Lung (tissue), 12 donors: ENCODE measurements around the gene SLC9C2. TPM values are rescaled to one million over a fixed set of nuclear protein-coding genes. Genes with fewer than 3 reads are reported as not detected.

Source experiments
- ATAC-seq: fragments of 200-7000 bp; cut with Tn5 transposase; one replicate; pipeline ENCODE4 v1.9.1; 2020; ENCODE audit warnings: moderate number of reproducible peaks; ENCODE audit not compliant: insufficient read depth, low FRiP score
- DNase-seq, 3 donors: peaks; one replicate each; pipeline ENCODE4 v3.0.0-alpha.2; 2013 to 2017
- H3K27ac ChIP-seq, 2 donors: one replicate each; pipeline ENCODE4 v1.5.1; 2013; ENCODE audit warnings: mild to moderate bottlenecking in 2 of 2, moderate library complexity in 2 of 2, control low read depth in 1 of 2, inconsistent platforms in 1 of 2, low read depth in 1 of 2, low read length in 1 of 2
- H3K27me3 ChIP-seq, 3 donors: one replicate each; pipeline ENCODE4 v1.5.1; 2013; ENCODE audit warnings: low read length in 2 of 3; ENCODE audit not compliant: control insufficient read depth in 3 of 3, insufficient read depth in 3 of 3
- H3K36me3 ChIP-seq, 4 donors: one replicate each; pipeline ENCODE4 v1.5.1; 2013; ENCODE audit warnings: low read length in 4 of 4, mild to moderate bottlenecking in 1 of 4, moderate library complexity in 1 of 4; ENCODE audit not compliant: control insufficient read depth in 4 of 4, insufficient read depth in 4 of 4
- H3K4me1 ChIP-seq, 5 donors: one replicate each; pipeline ENCODE4 v1.5.1; 2013; ENCODE audit warnings: low read length in 5 of 5, mild to moderate bottlenecking in 2 of 5, moderate library complexity in 1 of 5; ENCODE audit not compliant: control insufficient read depth in 5 of 5, insufficient read depth in 5 of 5
- H3K4me3 ChIP-seq: one replicate; pipeline ENCODE4 v1.5.1; 2013; ENCODE audit warnings: mild to moderate bottlenecking, control low read depth, moderate library complexity
- H3K9ac ChIP-seq, 2 donors: one replicate each; pipeline ENCODE4 v1.5.1; 2013; ENCODE audit warnings: low read length in 2 of 2, control low read depth in 1 of 2; ENCODE audit not compliant: insufficient read depth in 1 of 2
- H3K9me3 ChIP-seq, 4 donors: one replicate each; pipeline ENCODE4 v1.5.1; 2013; ENCODE audit warnings: low read length in 3 of 4, mild to moderate bottlenecking in 1 of 4, moderate library complexity in 1 of 4; ENCODE audit not compliant: control insufficient read depth in 4 of 4, insufficient read depth in 3 of 4
- WGBS, 2 donors: extraction: QIAGEN DNeasy Blood & Tissue Kit; methylation state at CpG; one replicate each; pipeline ENCODE4 v1.1.7; 2013; 5-methylcytosine and 5-hydroxymethylcytosine counted together
- polyA plus RNA-seq, 2 donors: library from polyadenylated mRNA; stranded (reverse); fragments of 200-250 nt; gene quantifications; one replicate each; pipeline ENCODE4 v1.2.1, GENCODE V29; 2013
- total RNA-seq, 2 donors: library from RNA; depleted of rRNA in 1 of 2; stranded (reverse); fragments of >200 nt in 1 of 2; gene quantifications; one replicate each; pipeline ENCODE4 v1.2.1, GENCODE V29; 2014 to 2021
- TF ChIP-seq, protein P1 (sequence below): IDR thresholded peaks from 2 replicates; pipeline ENCODE4 v1.5.1; 2012; ENCODE audit warnings: mild to moderate bottlenecking; ENCODE audit errors: control extremely low read depth, extremely low read depth
- donor health status: control.
- donor health status: control.
- donor health status: Bipolar disorder and iron deficiency.
- donor health status: healthy.
- donor health status: DM: yes; HTN: yes; CAD: no.

The SLC9C2 gene
- total and polyA plus RNA-seq, 4 donors: 0.05 to 0.98 (median 0.60) TPM

DNA sequence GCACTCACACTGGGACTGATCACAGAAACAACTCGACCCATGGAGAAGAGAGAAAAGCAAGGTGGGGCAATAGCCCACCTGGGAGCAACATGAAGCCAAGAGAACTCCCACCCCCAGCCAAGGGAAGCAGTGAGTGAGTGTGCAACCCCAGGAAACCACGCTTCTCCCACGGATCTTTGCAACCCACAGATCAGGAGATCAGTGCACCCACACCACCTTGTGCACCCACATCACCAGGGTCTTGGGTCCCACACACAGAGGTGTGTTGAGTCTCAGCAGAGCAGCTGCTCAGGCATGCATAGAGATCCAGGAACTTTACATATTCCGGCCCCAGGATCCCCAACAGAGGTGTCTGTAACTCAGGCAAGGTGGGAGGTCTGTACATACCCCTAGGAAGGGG is 143.0 kb downstream of the SLC9C2 start:
- Histone ChIP-seq H3K9ac (no peak overlapping the region), H3K9me3 (peaks cover 0 to 3% (median 2%) of the 10 kb centered on the region in 4 donors), H3K4me1 (no peaks in the 10 kb centered on the region), H3K27ac (no peak overlapping the region), H3K36me3 (peaks cover 12 to 14% (median 13%) of the 10 kb centered on the region in 4 donors), H3K27me3 (no peaks in the 10 kb centered on the region), H3K4me3 (no peak overlapping the region)
- WGBS, 2 donors: 53 to 79% methylated on average over 4 of the region's 4 CpGs
- DNase-seq (no peak), ATAC-seq (no peak)
- TF ChIP-seq, protein P1, sequence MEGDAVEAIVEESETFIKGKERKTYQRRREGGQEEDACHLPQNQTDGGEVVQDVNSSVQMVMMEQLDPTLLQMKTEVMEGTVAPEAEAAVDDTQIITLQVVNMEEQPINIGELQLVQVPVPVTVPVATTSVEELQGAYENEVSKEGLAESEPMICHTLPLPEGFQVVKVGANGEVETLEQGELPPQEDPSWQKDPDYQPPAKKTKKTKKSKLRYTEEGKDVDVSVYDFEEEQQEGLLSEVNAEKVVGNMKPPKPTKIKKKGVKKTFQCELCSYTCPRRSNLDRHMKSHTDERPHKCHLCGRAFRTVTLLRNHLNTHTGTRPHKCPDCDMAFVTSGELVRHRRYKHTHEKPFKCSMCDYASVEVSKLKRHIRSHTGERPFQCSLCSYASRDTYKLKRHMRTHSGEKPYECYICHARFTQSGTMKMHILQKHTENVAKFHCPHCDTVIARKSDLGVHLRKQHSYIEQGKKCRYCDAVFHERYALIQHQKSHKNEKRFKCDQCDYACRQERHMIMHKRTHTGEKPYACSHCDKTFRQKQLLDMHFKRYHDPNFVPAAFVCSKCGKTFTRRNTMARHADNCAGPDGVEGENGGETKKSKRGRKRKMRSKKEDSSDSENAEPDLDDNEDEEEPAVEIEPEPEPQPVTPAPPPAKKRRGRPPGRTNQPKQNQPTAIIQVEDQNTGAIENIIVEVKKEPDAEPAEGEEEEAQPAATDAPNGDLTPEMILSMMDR: no peak

- Histone ChIP-seq H3K27ac (no peak overlapping the region), H3K9me3 (peaks cover 0 to 2% (median 0%) of the 10 kb centered on the region in 4 donors), H3K9ac (no peak overlapping the region), H3K27me3 (no peaks in the 10 kb centered on the region), H3K4me3 (no peak overlapping the region), H3K36me3 (peaks cover under 1 to 4% (median 3%) of the 10 kb centered on the region in 4 donors), H3K4me1 (peaks cover 0 to 4% (median 0%) of the 10 kb centered on the region in 5 donors)
- TF ChIP-seq, protein P1: no peak
- no peak for DNase-seq
- WGBS, 2 donors: 74 to 90% methylated on average over 4 of the region's 4 CpGs
- no peak for ATAC-seq
These were observed 147.8 kb downstream of the SLC9C2 start for GRCh38 chr1:173454966-173455524.

- ATAC-seq: no peak
- peaks cover 0 to 4% (median 0%) of the 10 kb centered on the region in 5 donors for H3K4me1 ChIP-seq
- H3K9me3 ChIP-seq: no peaks in the 10 kb centered on the region
- H3K27me3 ChIP-seq: no peaks in the 10 kb centered on the region
- no peak overlapping the region for H3K9ac ChIP-seq
- no peak overlapping the region for H3K4me3 ChIP-seq
- no peak for DNase-seq
- TF ChIP-seq, protein P1: no peak
- H3K36me3 ChIP-seq: no peaks in the 10 kb centered on the region
- no peak overlapping the region for H3K27ac ChIP-seq
These were observed 148.9 kb downstream of the SLC9C2 start for GRCh38 chr1:173453982-173454381.

DNA sequence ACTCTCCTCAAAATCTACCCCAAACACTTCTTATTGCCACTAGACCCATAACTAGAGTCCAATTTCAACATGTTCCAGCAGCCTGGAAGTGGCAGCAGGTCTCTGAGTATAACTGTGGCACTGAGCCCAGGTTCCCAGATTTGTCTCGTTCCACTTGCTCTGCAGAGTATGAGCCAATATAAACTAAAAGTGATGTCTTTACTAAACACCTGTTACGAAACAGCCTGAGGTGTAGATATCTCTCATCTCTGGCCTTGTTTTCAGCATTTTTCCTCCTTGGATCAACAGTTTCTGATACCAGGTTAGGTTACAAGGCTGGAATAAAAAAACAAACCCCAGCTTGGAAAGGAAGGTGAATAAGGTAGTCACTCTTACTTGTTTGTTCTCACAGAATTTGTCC is 150.9 kb downstream of the SLC9C2 start:
- Histone ChIP-seq H3K27me3 (no peaks in the 10 kb centered on the region), H3K9me3 (no peaks in the 10 kb centered on the region), H3K9ac (no peak overlapping the region), H3K4me3 (no peak overlapping the region), H3K36me3 (no peaks in the 10 kb centered on the region), H3K4me1 (peaks cover 0 to 4% (median 0%) of the 10 kb centered on the region in 5 donors), H3K27ac (no peak overlapping the region)
- ATAC-seq (peak; percentile 75), DNase-seq (peak in 1 of 3 donors; percentile 45)
- TF ChIP-seq, protein P1: no peak
- 49 to 52% methylated on average over 2 of the region's 2 CpGs for WGBS, 2 donors
